H1 (cell line): ENCODE results near the gene KLHL2. TPM values are rescaled to one million over a fixed set of nuclear protein-coding genes. Genes with fewer than 3 reads are reported as not detected.

ENCODE experiments used
- CTCF ChIA-PET: fragments of 300-600 bp; sonication (Branson Sonifier 250); formaldehyde crosslinking; loops from one replicate; lab custom pipeline; 2021; ENCODE audit not compliant: partially characterized antibody; lab: Charles Lee
- POLR2A ChIA-PET: fragments of 300-600 bp; sonication (Branson Sonifier 250); formaldehyde crosslinking; loops from one replicate; lab custom pipeline; 2021; ENCODE audit warnings: inconsistent platforms; ENCODE audit not compliant: partially characterized antibody; lab: Charles Lee
- DNase-seq, 2 experiments: peaks; one replicate each; pipeline versions ENCODE4 v3.0.0 to v3.0.0-alpha.2; 2010 to 2022; ENCODE audit warnings: low spot score in 2 of 2, low read depth in 1 of 2, mixed read lengths in 1 of 2
- FAIRE-seq: peaks from 2 replicates; lab custom pipeline; 2011; peaks lifted over from hg19 to GRCh38; lab: Jason Lieb, UNC
- H2AFZ ChIP-seq: 2 replicates; pipeline ENCODE4 v1.8.1; 2012; ENCODE audit warnings: low read length, inconsistent platforms
- H2AK5ac ChIP-seq: 2 replicates; pipeline ENCODE4 v1.6.1; 2013; ENCODE audit warnings: low read depth, low read length
- H2BK120ac ChIP-seq: replicated peaks from 2 replicates; pipeline ENCODE3; 2013; ENCODE audit warnings: low read depth, low read length, inconsistent platforms
- H2BK12ac ChIP-seq: 2 replicates; pipeline ENCODE4 v1.6.1; 2013; ENCODE audit warnings: low read depth, low read length
- H2BK15ac ChIP-seq: 2 replicates; pipeline ENCODE4 v1.6.1; 2013; ENCODE audit warnings: low read length
- H2BK20ac ChIP-seq: 2 replicates; pipeline ENCODE4 v1.6.1; 2013; ENCODE audit warnings: low read length
- H2BK5ac ChIP-seq: 2 replicates; pipeline ENCODE4 v1.6.1; 2013; ENCODE audit warnings: low read depth, low read length
- H3K14ac ChIP-seq: 2 replicates; pipeline ENCODE4 v1.6.1; 2013; ENCODE audit warnings: inconsistent platforms; ENCODE audit not compliant: insufficient read length
- H3K18ac ChIP-seq: 2 replicates; pipeline ENCODE4 v1.6.1; 2013; ENCODE audit warnings: low read length; ENCODE audit errors: extremely low read depth
- H3K23ac ChIP-seq: 2 replicates; pipeline ENCODE4 v1.6.1; 2013; ENCODE audit warnings: inconsistent platforms; ENCODE audit not compliant: insufficient read length
- H3K23me2 ChIP-seq: 2 replicates; pipeline ENCODE4 v1.6.1; 2013; ENCODE audit warnings: low read depth, low read length
- H3K27ac ChIP-seq: 2 replicates; pipeline ENCODE4 v1.6.1; 2011; ENCODE audit warnings: low read depth, low read length, inconsistent platforms
- H3K27me3 ChIP-seq, 4 experiments: replicated peaks in 1 of 4; 1 replicate in 1 of 4; 2 replicates in 3 of 4; pipeline versions ENCODE4 v1.6.1 to v1.8.1; 2011 to 2013; ENCODE audit warnings: low read length in 3 of 4, mild to moderate bottlenecking in 3 of 4, inconsistent platforms in 2 of 4, mixed read lengths in 2 of 4, moderate library complexity in 1 of 4; ENCODE audit not compliant: control insufficient read depth in 3 of 4, insufficient read depth in 3 of 4; ENCODE audit errors: extremely low read depth in 1 of 4
- H3K36me3 ChIP-seq, 4 experiments: 2 replicates each; pipeline versions ENCODE4 v1.6.1 to v1.8.1; 2011 to 2013; ENCODE audit warnings: mild to moderate bottlenecking in 4 of 4, low read length in 3 of 4, moderate library complexity in 2 of 4, control low read depth in 1 of 4, inconsistent platforms in 1 of 4; ENCODE audit not compliant: insufficient read depth in 4 of 4, control insufficient read depth in 2 of 4
- H3K4ac ChIP-seq: replicated peaks from 2 replicates; pipeline ENCODE3; 2013; ENCODE audit warnings: low read length, low read depth, mixed read lengths, inconsistent platforms; ENCODE audit not compliant: insufficient read length
- H3K4me1 ChIP-seq, 4 experiments: replicated peaks in 1 of 4; 1 replicate in 1 of 4; 2 replicates in 3 of 4; pipeline versions ENCODE4 v1.6.1 to v1.8.1; 2011 to 2013; ENCODE audit warnings: low read length in 3 of 4, inconsistent platforms in 2 of 4, mixed read lengths in 1 of 4; ENCODE audit not compliant: insufficient read depth in 4 of 4, control insufficient read depth in 3 of 4
- H3K4me2 ChIP-seq, 2 experiments: 2 replicates each; pipeline versions ENCODE4 v1.6.1 to v1.8.1; 2011 to 2013; ENCODE audit warnings: low read depth in 2 of 2, low read length in 2 of 2, control low read depth in 1 of 2, inconsistent platforms in 1 of 2, mild to moderate bottlenecking in 1 of 2; ENCODE audit not compliant: insufficient read depth in 1 of 2
- H3K4me3 ChIP-seq, 4 experiments: fragments of 200-600, 300-600 bp in 1 of 4; sonication (generic), shearing (Covaris generic), sonication (Bioruptor Twin) in 1 of 4; 2 replicates each; pipeline versions ENCODE4 v1.5.1 to v1.8.1; 2011 to 2016; ENCODE audit warnings: low read length in 4 of 4, low read depth in 3 of 4, control low read depth in 2 of 4, inconsistent platforms in 2 of 4, mild to moderate bottlenecking in 2 of 4, mixed read lengths in 1 of 4, moderate library complexity in 1 of 4; ENCODE audit not compliant: insufficient read depth in 2 of 4; ENCODE audit errors: extremely low read depth in 1 of 4
- H3K56ac ChIP-seq: replicated peaks from 2 replicates; pipeline ENCODE3; 2013; ENCODE audit warnings: low read depth, mild to moderate bottlenecking, mixed read lengths, low read length, inconsistent platforms; ENCODE audit not compliant: insufficient read length
- H3K79me1 ChIP-seq: 2 replicates; pipeline ENCODE4 v1.6.1; 2013; ENCODE audit warnings: low read depth, low read length, control low read depth
- H3K79me2 ChIP-seq, 2 experiments: 2 replicates each; pipeline versions ENCODE4 v1.6.1 to v1.8.1; 2012 to 2013; ENCODE audit warnings: low read length in 2 of 2, mild to moderate bottlenecking in 2 of 2, inconsistent platforms in 1 of 2; ENCODE audit not compliant: insufficient read depth in 2 of 2, control insufficient read depth in 1 of 2
- H3K9ac ChIP-seq, 4 experiments: replicated peaks in 1 of 4; 1 replicate in 1 of 4; 2 replicates in 3 of 4; pipeline versions ENCODE4 v1.6.1 to v1.8.1; 2011 to 2013; ENCODE audit warnings: low read depth in 3 of 4, low read length in 3 of 4, control low read depth in 2 of 4, mild to moderate bottlenecking in 2 of 4, moderate library complexity in 2 of 4, inconsistent platforms in 1 of 4; ENCODE audit errors: extremely low read depth in 1 of 4
- H3K9me3 ChIP-seq, 2 experiments: 2 replicates each; pipeline versions ENCODE4 v1.6.1 to v1.8.1; 2012 to 2013; ENCODE audit warnings: mild to moderate bottlenecking in 2 of 2, moderate library complexity in 2 of 2, control low read depth in 1 of 2, inconsistent platforms in 1 of 2, low read depth in 1 of 2, low read length in 1 of 2, mixed read lengths in 1 of 2; ENCODE audit not compliant: insufficient read depth in 2 of 2
- H4K20me1 ChIP-seq, 2 experiments: replicated peaks in 1 of 2; 2 replicates each; pipeline versions ENCODE3 to v1.8.1; 2011 to 2013; ENCODE audit warnings: inconsistent platforms in 2 of 2, low read length in 2 of 2, mild to moderate bottlenecking in 1 of 2; ENCODE audit not compliant: insufficient read depth in 2 of 2, control insufficient read depth in 1 of 2
- H4K5ac ChIP-seq: 2 replicates; pipeline ENCODE4 v1.6.1; 2013; ENCODE audit warnings: low read length, low read depth, mixed read lengths, inconsistent platforms; ENCODE audit not compliant: insufficient read length
- H4K8ac ChIP-seq: 2 replicates; pipeline ENCODE4 v1.8.0; 2013; ENCODE audit warnings: mild to moderate bottlenecking, moderate library complexity, low read length, inconsistent platforms; ENCODE audit not compliant: insufficient read depth; ENCODE audit errors: extremely low read depth
- H4K91ac ChIP-seq: replicated peaks from 2 replicates; pipeline ENCODE3; 2013; ENCODE audit warnings: low read length, mixed read lengths, inconsistent platforms; ENCODE audit not compliant: insufficient read length
- ASH2L ChIP-seq: fragments of 200-600, 300-600 bp; sonication (generic); IDR thresholded peaks from one replicate; pipeline ENCODE4 v1.7.1; 2017; ENCODE audit warnings: low read length
- CBX5 ChIP-seq: fragments of 300-800, 300-1000 bp; sonication (generic); IDR thresholded peaks from 2 replicates; pipeline ENCODE4 v1.7.1; 2016; ENCODE audit warnings: antibody characterized with exemption, low read length, low read depth
- HDAC2 ChIP-seq, 2 experiments: fragments of 300-600 bp in 1 of 2; sonication (generic) in 1 of 2; IDR thresholded peaks; 2 replicates each; pipeline ENCODE4 v1.6.1; 2011 to 2012; ENCODE audit warnings: low read depth in 2 of 2, low read length in 2 of 2, mild to moderate bottlenecking in 2 of 2, moderate library complexity in 2 of 2, borderline replicate concordance in 1 of 2, inconsistent platforms in 1 of 2
- KDM5A ChIP-seq: fragments of 200-600 bp; IDR thresholded peaks from 2 replicates; pipeline ENCODE4 v1.7.1; 2012; ENCODE audit warnings: mild to moderate bottlenecking, low read length, inconsistent platforms, mixed read lengths
- MAFK ChIP-seq: IDR thresholded peaks from 2 replicates; pipeline ENCODE4 v1.6.1; 2012; ENCODE audit warnings: low read depth, mild to moderate bottlenecking, improper control_type of control experiment, low read length
- MAX ChIP-seq: IDR thresholded peaks from 2 replicates; pipeline ENCODE4 v1.6.1; 2012; ENCODE audit warnings: inconsistent platforms
- POLR2A ChIP-seq, 2 experiments: IDR thresholded peaks; 1 replicate in 1 of 2; 2 replicates in 1 of 2; pipeline ENCODE4 v1.6.1; 2011; ENCODE audit warnings: low read depth in 2 of 2, low read length in 2 of 2, mild to moderate bottlenecking in 2 of 2; ENCODE audit errors: control extremely low read depth in 1 of 2
- POLR2AphosphoS5 ChIP-seq: IDR thresholded peaks from 2 replicates; pipeline ENCODE4 v1.6.1; 2011; ENCODE audit warnings: low read depth, low read length
- RAD21 ChIP-seq, 2 experiments: IDR thresholded peaks in 1 of 2; conservative IDR thresholded peaks in 1 of 2; 2 replicates each; pipeline ENCODE4 v1.6.1; 2011; ENCODE audit warnings: low read depth in 2 of 2, low read length in 2 of 2, improper control_type of control experiment in 1 of 2, inconsistent platforms in 1 of 2, mild to moderate bottlenecking in 1 of 2, moderate library complexity in 1 of 2
- RNF2 ChIP-seq: fragments of 200-900, 300-1000 bp; sonication (generic); IDR thresholded peaks from 2 replicates; pipeline ENCODE4 v1.7.1; 2016; ENCODE audit warnings: borderline replicate concordance, low read depth, mild to moderate bottlenecking, antibody characterized with exemption, low read length; ENCODE audit not compliant: poor library complexity, severe bottlenecking; ENCODE audit errors: missing control alignments
- SRF ChIP-seq: IDR thresholded peaks from 2 replicates; pipeline ENCODE4 v1.6.1; 2011; ENCODE audit warnings: mild to moderate bottlenecking, low read depth, low read length, moderate library complexity
- YY1 ChIP-seq: IDR thresholded peaks from 2 replicates; pipeline ENCODE4 v1.6.1; 2011; ENCODE audit warnings: low read depth, mild to moderate bottlenecking, low read length
- WGBS, 2 experiments: shearing (Covaris generic) in 1 of 2; methylation state at CpG; one replicate each; pipeline versions ENCODE4 v1.1.6 to v1.1.7; 2013 to 2015; ENCODE audit warnings: low lambda C conversion rate in 2 of 2, mixed read lengths in 2 of 2, inconsistent platforms in 1 of 2, low coverage in 1 of 2, missing lambda C conversion rate in 1 of 2; ENCODE audit not compliant: insufficient replicate concordance in 2 of 2, insufficient coverage in 1 of 2, insufficient read length in 1 of 2; ENCODE audit errors: extremely low coverage in 1 of 2, missing lambda C conversion rate in 1 of 2; 5-methylcytosine and 5-hydroxymethylcytosine counted together
- polyA plus RNA-seq, 7 experiments: library from polyadenylated mRNA; depleted of rRNA in 3 of 7; stranded (reverse) in 5 of 7; unstranded in 2 of 7; fragments of >200 nt in 5 of 7; fragments of 200-250 nt in 2 of 7; gene quantifications; 1 replicate in 5 of 7; 2 replicates in 1 of 7; 4 replicates in 1 of 7; pipeline versions ENCODE4 v1.2.1 to v1.2.3, GENCODE V29; 2011 to 2013; ENCODE audit warnings: missing spikeins in 2 of 7, mixed read lengths in 2 of 7
- total RNA-seq: library from RNA; stranded (reverse); fragmentation: NEBNext Ultra II Directional; extraction: Animal tissue kit (Norgen Biotek cat#: 25700); gene quantifications from 2 replicates; pipeline ENCODE4 v1.2.1, GENCODE V29; 2021

The KLHL2 gene
- total and polyA plus RNA-seq, 2 of the 8 experiments (the other 6 are each of a cell fraction or from before 2014, with no cell fraction given): 5.2 to 12.0 TPM

GRCh38 chr4:165208221-165208652 lies 876 bp downstream of the KLHL2 start:
- no peak overlapping the region for H4K5ac ChIP-seq
- FAIRE-seq: no peak
- H3K27ac ChIP-seq: 0 out of 2 replicates have a peak overlapping the region, but pooled peaks have one; percentile 19

More at GRCh38 chr4:165208221-165208652, 876 bp downstream of the KLHL2 start:
- Histone ChIP-seq H2AK5ac (no peak overlapping the region), H3K36me3 (no peaks in the 10 kb centered on the region), H2BK12ac (no peak overlapping the region), H3K9ac (peak overlapping the region in 3 of 4 experiments; percentile 71 to 86 (median 76); a peak in 6 of 7 replicates), H2BK5ac (no peak overlapping the region), H4K20me1 (peaks cover 1 to 2% of the 10 kb centered on the region in 2 experiments), H4K91ac (no peak overlapping the region), H2BK20ac (no peak overlapping the region), H3K23ac (no peak overlapping the region), H3K27me3 (peaks cover 0 to 4% (median 2%) of the 10 kb centered on the region in 4 experiments; a peak in 3 of 7 replicates), H4K8ac (no peak overlapping the region), H2BK15ac (no peak overlapping the region), H3K79me1 (peaks cover 6% of the 10 kb centered on the region), H3K23me2 (peaks cover 11% of the 10 kb centered on the region), H3K79me2 (peaks cover 0 to 47% of the 10 kb centered on the region in 2 experiments; a peak in 3 of 4 replicates), H3K14ac (no peak overlapping the region), H3K4ac (no peak overlapping the region), H2BK120ac (no peak overlapping the region), H3K4me3 (peak overlapping the region; percentile 79 to 99 (median 88)), H2AFZ (0 out of 2 replicates have a peak overlapping the region, but pooled peaks have one; percentile 55), H3K18ac (no peak overlapping the region), H3K4me2 (peak overlapping the region; percentile 74 to 87), H3K56ac (no peak overlapping the region), H3K4me1 (peaks cover 4 to 11% (median 7%) of the 10 kb centered on the region in 4 experiments; a peak in 6 of 7 replicates), H3K9me3 (no peaks in the 10 kb centered on the region)
- no peak for DNase-seq
- POLR2A ChIA-PET: interaction anchor here (1.1 to 2.2 kb wide), 2 partner anchors 18 to 117 kb away, joined by 3 to 9 read pairs; no protein-coding TSS in a partner anchor
- CTCF ChIA-PET: interaction anchor here (1.1 to 1.3 kb wide), 2 partner anchors 81 to 136 kb away, joined by 4 to 6 read pairs; no protein-coding TSS in a partner anchor
- WGBS, 2 experiments: 14% methylated on average over 13 of the region's 13 CpGs; no CpG with 5 or more reads in 1 of the 2 experiments
- TF ChIP-seq RNF2 (no peak), SRF (no peak), YY1 (no peak), POLR2AphosphoS5 (no peak), HDAC2 (IDR thresholded peaks at IDR 0.05; ENCODE audit: borderline replicate concordance in 1 of 2, low read depth in 2 of 2, low read length in 2 of 2) (no peak), RAD21 (IDR thresholded peaks at IDR 0.05 in 1 of 2, conservative IDR thresholded peaks at IDR 0.05 in 1 of 2; ENCODE audit: low read depth in 2 of 2, low read length in 2 of 2) (no peak), MAX (no peak), ASH2L (no peak), CBX5 (no peak), MAFK (no peak), KDM5A (no peak), POLR2A (IDR thresholded peaks at IDR 0.05; ENCODE audit: control extremely low read depth in 1 of 2, low read depth in 2 of 2, low read length in 2 of 2) (no peak)
